Activated CD4-positive, CD25-positive, alpha-beta regulatory T cell treated with anti-CD3 and anti-CD28 coated beads, Interleukin-2, amount 50 U/mL, for 72 hours (primary cell): ENCODE measurements around the gene EDNRA.
"Not testable (repeated sequence)": the region's sequence is repeated elsewhere in the genome, so short reads cannot be mapped to it uniquely, and the experiment has no call there.

Experiments
- DNase-seq: peaks from one replicate; pipeline ENCODE4 v3.0.0; 2021

The EDNRA gene

GRCh38 chr4:147480891-147481576, at the start of gene EDNRA:
Gene EDNRA (plus strand): TSS chr4:147481097. CDS start chr4:147485682, 4,585 bp downstream.
- DNase-seq, result no peak

DNA sequence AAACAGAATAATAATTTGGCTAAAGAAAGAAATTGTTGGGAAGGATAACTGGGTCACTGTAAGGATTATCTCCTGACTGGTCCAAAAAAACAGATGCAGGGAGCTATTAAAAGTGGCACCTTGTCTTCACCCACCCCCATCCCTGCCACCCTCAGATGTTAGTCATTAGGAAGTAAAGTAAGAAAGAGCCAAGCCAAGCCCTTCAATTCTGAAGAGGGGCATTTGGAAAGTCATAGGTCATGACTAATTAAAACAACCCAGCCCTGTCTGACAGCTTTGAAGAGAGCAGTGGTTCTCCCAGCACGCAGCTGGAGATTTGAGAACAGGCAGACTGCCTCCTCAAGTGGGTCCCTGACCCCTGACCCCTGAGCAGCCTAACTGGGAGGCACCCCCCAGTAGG, 46.5 kb upstream of the EDNRA start:
- DNase-seq, result not testable (repeated sequence)

- DNase-seq, result no peak
Observed at GRCh38 chr4:147440442-147440841, 40.5 kb upstream of the EDNRA start.

- DNase-seq, result no peak
Observed at GRCh38 chr4:147447786-147448185, 33.1 kb upstream of the EDNRA start.

DNA sequence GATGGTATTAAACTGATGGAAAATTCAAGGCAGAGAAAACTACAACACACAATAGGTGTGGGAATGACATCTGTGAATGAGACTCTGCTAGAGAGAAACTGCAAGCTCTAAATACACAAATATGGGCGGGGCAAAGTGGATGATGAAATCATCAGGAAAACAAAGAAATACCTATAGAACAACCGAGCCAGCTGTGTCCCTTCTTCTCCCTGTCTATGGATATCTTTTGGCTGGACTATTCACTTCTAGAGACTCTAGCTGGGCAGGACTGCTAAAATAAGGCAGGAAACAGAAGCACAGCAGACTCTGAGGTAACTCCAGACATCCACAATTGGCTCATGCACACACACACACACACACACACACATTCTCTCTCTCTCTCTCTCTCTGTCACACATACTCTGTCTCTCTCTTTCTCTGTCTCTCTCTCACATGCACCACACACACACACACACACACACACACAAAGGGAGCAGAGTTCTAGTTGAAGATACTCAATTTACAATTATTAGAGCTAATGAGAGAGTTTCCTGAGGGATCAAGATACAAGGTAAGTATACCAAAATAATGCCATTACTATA, 27.2 kb upstream of the EDNRA start:
- no peak for DNase-seq

DNA sequence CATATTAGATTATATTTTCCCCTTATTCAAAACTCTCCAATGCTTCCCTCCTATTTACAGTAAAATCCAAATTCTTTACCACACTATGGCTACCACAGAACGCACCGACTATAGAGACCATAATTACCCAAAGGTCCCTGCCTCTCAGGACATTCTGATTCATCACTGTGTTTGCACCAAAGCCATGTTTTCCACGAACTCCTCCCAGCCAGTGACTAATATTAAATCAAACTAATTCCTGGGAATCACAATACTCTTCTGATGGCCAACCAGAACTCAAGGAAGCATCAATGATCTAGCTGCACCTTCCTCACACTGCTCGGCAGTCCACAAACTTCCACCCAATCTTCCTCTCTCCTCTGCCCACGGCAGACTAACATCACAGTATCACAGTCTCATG, 24.2 kb upstream of the EDNRA start:
- DNase-seq, result no peak

- DNase-seq, result no peak
Observed at GRCh38 chr4:147461161-147461560, 19.7 kb upstream of the EDNRA start.

- no peak for DNase-seq
Observed at GRCh38 chr4:147463065-147463464, 17.8 kb upstream of the EDNRA start.

DNA sequence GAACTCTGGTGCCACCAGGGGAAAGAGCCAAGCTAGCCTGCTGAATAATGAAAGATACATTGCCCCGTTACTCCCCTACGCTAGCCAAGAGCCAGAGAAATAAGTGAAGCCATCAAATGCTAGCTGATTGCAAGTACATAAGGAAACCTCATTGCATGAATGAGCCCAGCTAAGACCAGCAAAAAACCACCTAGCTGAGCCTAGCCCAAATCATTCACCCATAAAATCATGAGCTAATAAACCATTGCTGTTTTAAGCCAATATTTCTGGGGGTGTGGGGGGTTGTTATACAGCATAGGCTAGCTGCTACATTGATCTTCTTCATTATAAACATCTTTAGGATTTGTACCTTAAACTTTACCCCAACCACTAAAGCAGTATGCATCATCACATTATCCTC, 15.4 kb upstream of the EDNRA start:
- DNase-seq, result no peak

DNA sequence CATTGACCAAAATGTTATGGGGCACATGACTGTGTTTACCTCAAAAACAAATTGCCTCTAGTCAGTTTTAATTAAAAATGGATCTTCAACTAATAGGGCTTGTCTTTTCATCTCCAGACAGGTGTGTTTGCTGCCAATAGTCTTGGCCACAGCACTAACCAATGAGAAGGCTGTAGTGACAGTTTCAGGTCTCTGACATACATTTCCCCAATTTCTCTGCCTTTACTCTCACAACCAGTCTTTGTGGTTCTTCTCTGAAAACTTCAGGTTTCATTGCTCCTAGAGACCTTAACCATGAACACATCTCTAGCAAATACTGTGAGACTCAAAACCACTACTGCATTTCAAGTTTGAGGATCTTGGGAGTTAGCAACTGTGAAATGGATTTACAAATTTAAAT, 3.5 kb upstream of the EDNRA start:
- DNase-seq, result no peak

DNA sequence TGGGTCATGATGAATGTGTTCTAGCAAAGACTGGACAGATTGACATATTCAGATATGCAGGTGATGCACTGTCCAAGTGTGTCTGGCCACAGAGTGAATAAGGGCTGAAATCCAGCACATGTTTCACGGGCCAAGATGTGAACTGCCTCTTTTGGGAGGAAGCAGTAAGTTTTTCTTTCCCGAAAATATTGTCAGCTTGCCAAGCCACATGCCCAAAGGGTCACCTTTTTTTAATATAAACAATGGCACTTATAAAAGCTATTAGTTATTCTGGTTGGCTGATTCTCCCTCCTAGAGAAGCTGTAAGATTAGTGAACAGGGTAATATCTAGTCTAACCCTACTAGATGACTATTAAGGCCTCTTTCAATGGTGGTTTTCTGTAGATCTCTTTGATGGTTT, 1.5 kb upstream of the EDNRA start:
- no peak for DNase-seq

DNA sequence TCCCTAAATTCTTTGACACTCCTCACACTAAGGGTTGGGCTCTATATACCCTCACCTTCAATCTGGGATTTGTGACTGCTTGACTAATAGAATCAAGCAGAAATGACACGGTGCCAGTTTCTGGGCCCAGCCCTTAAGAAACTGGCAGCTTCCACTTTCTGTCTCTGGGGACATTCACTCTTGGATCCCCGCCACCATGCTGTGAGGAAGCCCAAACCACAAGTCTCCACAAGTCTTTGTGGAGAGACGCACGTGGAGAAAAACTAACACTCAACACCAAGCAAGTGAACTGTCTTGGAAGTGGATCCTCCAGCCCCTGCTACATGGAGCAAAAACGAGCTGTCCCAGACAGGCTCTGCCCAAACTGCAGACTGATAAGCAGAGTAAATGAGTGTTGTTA, 1.1 kb upstream of the EDNRA start:
- DNase-seq, result no peak

- DNase-seq, result no peak
Observed at GRCh38 chr4:147480502-147480890, 401 bp upstream of the EDNRA start.

DNA sequence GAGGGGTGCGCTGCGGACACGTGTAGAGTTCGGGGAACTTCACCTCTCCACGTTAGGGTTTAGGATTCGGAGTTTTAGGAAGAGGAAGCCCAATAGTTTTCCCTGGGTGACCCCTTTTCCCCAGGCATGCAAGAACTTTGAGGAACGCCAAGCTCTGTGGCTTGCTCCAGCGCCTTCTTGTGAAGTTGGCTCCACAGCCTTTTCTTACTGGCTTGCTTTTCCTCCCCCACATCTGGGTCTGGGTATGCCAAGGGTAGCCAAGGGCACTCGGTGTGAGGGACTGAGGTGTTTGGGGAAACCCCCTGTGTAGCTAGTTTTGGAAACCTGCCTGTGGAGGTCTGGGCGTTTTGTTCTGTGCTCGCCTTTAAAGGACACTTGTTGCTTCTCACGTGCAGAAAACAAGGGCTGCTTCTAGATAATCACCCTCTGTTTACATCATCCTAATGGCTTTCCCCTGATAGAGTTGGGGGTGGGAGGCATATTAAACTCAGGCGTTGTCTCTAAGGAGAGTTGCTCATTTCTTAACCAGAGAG, 746 bp downstream of the EDNRA start:
- no peak for DNase-seq

DNA sequence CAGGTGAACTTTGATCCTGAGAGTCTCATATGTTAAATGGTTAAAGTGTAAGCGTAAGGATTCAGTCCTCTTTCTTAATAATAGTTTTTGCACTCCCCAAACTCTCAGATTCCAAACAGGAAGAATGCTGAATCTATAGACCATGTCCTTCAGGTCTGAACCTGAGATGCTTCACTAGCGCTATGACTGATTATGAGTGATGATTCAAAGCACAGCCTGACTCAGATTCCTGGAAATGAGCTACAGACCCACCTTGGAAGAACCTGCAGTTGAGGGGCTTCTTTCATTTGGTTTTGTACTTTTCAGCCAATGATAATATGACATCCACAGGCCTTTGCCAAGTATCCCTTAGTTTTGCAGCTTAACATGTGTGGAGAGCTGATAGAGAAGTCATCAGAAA, 1.4 kb downstream of the EDNRA start:
- no peak for DNase-seq

GRCh38 chr4:147485167-147485566, 4.3 kb downstream of the EDNRA start:
- DNase-seq, result no peak

GRCh38 chr4:147487616-147488015, 6.7 kb downstream of the EDNRA start:
- DNase-seq, result no peak

DNA sequence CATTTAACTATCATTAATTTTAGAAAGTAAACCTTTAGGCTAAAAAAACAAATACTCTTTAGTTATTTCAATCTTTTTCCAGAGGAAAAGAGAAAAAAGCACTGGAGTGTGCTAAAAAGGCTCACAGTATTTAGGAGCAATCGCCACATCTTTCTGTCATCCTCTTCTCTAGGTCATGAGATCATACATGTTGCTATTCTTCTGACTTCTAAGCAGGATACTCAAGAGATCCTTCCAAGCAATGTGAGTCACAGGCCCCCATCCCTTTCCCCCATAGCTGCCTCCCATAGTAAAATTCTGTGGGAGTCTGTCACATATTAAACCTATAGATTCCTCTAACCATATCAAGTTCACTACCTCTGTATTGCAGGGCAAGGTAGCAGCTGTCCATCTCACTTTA, 7.7 kb downstream of the EDNRA start:
- DNase-seq, result no peak

DNA sequence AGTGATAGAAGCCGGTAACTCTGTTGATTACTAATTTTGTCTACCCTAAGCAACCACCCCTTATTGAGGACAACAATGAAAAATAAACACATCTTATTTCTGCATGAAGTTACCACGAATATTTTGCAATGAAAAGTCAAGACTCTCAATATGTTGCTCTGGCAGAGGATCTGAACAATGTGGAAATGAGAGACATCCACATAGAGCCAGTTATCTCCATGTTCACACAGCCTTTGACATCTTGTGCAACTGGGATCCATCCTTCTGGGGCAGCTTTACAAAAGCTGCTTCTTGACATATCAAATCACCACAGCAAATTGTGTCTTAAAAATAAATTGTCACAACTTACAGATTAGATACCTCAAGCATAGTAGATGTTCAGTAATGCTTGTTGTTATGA, 10.2 kb downstream of the EDNRA start:
- no peak for DNase-seq

- DNase-seq, result no peak
Observed at GRCh38 chr4:147492306-147492705, 11.4 kb downstream of the EDNRA start.

GRCh38 chr4:147492761-147493160, 11.9 kb downstream of the EDNRA start:
- no peak for DNase-seq

DNA sequence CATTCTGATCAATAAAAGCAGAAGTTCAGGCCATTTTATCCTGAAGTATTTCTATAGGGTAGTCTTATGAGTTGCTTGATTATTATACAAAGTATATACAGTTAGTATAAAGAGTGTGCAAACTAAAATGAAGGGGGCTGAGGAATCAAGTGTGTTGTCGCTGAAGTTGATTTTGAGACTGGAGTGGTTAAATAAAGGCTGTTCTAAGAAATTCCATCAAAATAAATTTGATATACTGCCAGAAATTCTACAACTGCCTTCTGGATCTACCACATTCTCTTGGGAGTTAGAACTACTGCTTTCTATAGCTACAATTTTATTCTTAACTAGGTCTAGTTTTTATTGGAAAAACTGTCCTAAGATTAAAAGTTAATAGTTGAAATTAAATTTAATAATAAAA, 12.4 kb downstream of the EDNRA start:
- no peak for DNase-seq

DNA sequence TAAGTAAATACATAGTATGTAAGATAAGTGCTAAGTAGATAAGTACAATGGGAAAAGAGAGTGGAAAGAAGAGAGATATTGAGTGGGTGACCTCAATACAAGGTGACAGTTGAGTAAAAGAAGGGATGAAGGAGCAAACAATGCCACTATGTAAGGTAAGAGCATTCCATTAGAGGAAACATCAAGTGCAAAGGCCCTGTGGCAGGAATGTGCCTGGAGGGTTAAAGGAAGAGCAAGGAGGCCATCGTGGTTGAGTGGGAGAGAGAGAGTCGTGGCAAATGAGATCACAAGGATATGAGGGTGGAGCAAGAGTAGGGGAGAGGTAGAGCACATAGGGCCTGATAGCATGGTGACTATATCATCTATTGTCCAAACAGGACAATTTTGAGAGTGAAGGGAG, 13.4 kb downstream of the EDNRA start:
- DNase-seq, result no peak

DNA sequence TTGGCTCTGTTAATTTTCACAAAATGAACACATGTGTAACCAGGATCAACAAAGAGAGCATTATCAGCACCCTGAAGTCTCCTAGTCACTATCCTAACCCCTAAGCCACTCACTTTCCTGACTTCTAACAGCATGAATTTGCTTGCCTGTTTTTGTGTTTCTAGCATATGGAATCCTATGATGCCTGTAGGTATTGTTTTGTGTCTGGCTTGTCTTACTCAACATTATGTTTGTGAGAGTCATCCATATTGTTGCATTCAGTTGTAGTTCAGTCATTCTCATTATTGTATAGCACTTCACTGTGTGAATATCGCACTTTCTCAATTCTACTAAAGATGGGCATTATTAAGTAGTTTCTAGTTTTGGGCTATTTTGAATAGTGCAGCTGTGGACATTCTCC, 15.6 kb downstream of the EDNRA start:
- DNase-seq, result no peak
